SK-MEL-5 (cell line): ENCODE measurements around the gene OR51G1. TPM values are rescaled to one million over a fixed set of nuclear protein-coding genes. Genes with fewer than 3 reads are reported as not detected.
"Not testable (repeated sequence)": the region's sequence is repeated elsewhere in the genome, so short reads cannot be mapped to it uniquely, and the experiment has no call there.

Experiments used
- DNase-seq: peaks from one replicate; pipeline ENCODE4 v3.0.0-alpha.2; 2016; ENCODE audit warnings: low read depth, low spot score
- in situ Hi-C: cut with HindIII; loops from 2 replicates; pipeline ENCODE4 v1.10.0; 2016; ENCODE audit warnings: low sequenced_read_pairs, high pct_unique_total_duplicates, low pct_unique_long_range_greater_than_20kb
- polyA plus RNA-seq, 2 experiments: library from polyadenylated mRNA; depleted of rRNA; stranded (reverse); fragments of >200 nt; gene quantifications; 2 replicates each; pipeline ENCODE4 v1.2.3, GENCODE V29; 2015
- total RNA-seq: library from RNA; depleted of rRNA; stranded (reverse); fragments of >200 nt; shearing (Covaris generic); gene quantifications from 2 replicates; pipeline ENCODE4 v1.2.3, GENCODE V29; 2014; rRNA removed

OR51G1 gene, protein sequence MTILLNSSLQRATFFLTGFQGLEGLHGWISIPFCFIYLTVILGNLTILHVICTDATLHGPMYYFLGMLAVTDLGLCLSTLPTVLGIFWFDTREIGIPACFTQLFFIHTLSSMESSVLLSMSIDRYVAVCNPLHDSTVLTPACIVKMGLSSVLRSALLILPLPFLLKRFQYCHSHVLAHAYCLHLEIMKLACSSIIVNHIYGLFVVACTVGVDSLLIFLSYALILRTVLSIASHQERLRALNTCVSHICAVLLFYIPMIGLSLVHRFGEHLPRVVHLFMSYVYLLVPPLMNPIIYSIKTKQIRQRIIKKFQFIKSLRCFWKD
- not detected in 2 replicates for total RNA-seq
- not detected in 2 replicates for polyA plus RNA-seq (2015; cell fraction: cytosol; rRNA removed)
- not detected in 2 replicates for polyA plus RNA-seq (2015; cell fraction: nucleus; rRNA removed)

DNA sequence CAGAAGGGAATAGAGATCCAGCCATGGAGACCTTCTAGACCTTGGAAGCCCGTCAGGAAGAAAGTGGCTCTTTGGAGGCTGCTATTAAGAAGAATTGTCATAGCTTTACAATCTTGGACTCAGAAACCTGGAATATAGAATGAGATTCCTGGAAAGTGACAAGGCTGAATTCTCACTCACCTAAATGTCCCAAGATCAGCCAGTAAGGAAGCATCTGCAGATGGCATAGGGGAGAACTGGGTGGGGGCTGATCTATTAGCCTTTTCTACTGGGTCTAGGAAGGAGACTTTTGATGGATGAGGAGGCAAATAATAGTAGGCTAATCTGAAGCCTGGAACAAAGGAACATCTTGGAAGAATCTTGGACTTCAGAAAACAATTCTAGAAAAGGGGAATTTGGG lies at the start of gene OR51G1:
Gene OR51G1 (minus strand): TSS at position 101 of the 400 bp plus-strand sequence. CDS start 0 bp downstream, at position 101.
- DNase-seq: no peak
- in situ Hi-C loops: no loop called here

DNA sequence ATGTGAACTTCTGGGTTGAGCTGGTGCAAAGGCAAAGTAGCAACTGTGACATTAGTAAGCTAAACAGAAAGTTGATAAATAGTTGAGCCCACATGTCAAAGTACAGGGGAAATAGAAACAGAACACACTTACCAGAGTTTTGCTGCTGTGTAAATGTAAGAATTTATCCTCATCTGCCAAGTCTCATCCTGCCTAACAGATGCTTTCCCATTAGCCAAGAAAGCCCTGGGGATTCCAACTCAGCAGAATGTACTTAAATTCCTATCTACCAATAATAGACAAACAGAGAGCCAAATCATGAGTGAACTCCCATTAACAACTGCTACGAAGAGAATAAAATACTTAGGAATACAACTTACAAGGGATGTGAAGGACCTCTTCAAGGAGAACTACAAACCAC lies 38.7 kb upstream of the OR51G1 start:
- DNase-seq: no peak
- in situ Hi-C loops: no loop called here

- no peak for DNase-seq
- in situ Hi-C loops: no loop called here
These were observed 36.7 kb upstream of the OR51G1 start for GRCh38 chr11:4960877-4961276.

DNA sequence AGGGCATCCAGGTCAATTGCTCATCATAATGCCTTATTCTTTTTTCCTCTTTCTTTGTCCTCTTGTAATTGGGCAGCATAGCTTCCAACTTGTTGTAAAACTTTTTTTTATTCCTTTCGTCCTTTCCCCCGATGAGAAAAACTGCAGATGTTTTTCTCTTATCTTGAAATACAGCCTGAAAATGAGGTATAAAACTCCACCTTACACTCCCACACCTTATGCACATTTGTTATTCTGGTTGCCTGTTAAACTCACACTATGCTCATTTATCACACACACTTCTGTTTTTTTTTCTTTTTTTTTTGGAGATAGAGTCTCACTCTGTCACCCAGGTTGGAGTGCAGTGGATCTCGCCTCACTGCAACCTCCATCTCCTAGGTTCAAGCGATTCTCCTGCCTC lies 33.3 kb upstream of the OR51G1 start:
- no peak for DNase-seq

GRCh38 chr11:4955613-4956012 lies 31.5 kb upstream of the OR51G1 start, which contains the start of gene OR51A2:
Gene OR51A2 (minus strand): TSS chr11:4955713. CDS start chr11:4955713, 0 bp downstream.
- in situ Hi-C loops, DNase-seq: not testable (repeated sequence)

More for the DNA sequence above, 33.3 kb upstream of the OR51G1 start:
- in situ Hi-C loops: no loop called here

- in situ Hi-C loops: no loop called here
- no peak for DNase-seq
These were observed 23.4 kb upstream of the OR51G1 start, which contains the start of gene OR51A4 for GRCh38 chr11:4947505-4947904. Gene OR51A4 (minus strand): TSS chr11:4947605. CDS start chr11:4947100, 505 bp downstream.

DNA sequence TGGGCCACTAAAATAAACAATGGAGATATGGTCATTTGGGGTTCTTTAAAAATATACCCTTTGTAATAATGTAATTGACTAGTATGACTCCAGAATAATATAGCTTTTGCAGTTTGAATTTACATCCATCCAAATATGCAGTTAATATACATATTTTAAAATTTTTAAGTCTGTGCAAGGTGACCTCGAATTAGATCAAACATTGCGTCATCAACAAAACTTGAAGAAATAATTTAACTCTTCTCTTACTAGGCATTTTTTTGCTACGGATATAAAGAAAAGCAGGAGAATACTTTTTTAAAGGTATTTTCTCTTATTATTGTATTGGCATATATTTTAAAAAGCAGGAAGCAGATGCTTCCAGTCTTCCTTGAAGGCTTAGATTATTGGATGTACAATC lies 12.6 kb upstream of the OR51G1 start:
- DNase-seq: no peak
- in situ Hi-C loops: no loop called here

DNA sequence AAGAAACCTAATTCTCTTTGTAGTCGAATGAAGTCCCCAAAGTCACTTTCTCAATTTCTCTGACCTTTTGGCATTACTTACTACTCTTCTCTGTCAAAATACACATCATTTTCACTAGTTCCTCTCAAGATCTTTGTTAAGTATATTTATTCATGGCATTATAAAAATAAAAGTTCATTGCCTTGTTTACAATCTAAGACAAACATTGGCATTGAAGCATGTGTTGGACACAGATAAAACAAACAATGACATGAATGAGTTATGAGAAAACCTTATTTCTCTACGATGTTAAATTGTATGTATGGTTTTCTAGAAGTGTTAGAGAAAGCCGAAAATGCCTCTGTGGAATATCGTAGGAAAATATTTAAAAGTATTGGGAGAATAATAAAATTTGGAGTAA lies 8.6 kb upstream of the OR51G1 start:
- in situ Hi-C loops: no loop called here
- DNase-seq: no peak

- no peak for DNase-seq
These were observed 2.5 kb upstream of the OR51G1 start for GRCh38 chr11:4926608-4927007.

GRCh38 chr11:4922304-4922703 lies 1.8 kb downstream of the OR51G1 start:
- in situ Hi-C loops: no loop called here

More at GRCh38 chr11:4926608-4927007, 2.5 kb upstream of the OR51G1 start:
- in situ Hi-C loops: no loop called here

DNA sequence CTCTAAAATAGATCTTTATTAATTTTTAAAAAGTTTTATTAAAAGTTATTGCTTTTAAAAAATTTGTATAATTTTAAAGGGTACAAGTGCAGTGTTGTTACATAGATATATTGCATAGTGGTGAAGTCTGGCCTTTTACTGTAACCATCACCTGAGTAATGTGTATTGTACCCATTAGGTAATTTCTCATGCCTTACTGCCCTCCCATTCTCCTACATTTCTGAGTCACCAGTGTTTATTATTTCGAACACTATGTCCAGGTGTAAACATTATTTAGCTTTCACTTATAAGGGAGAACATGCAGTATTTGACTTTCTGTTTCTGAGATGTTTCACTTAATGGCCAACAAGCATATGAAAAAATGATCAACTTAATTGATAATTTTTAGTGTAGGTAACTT lies 2.3 kb downstream of the OR51G1 start:
- in situ Hi-C loops: no loop called here
- no peak for DNase-seq

More at GRCh38 chr11:4922304-4922703, 1.8 kb downstream of the OR51G1 start:
- no peak for DNase-seq

GRCh38 chr11:4919250-4919649 lies 4.9 kb downstream of the OR51G1 start, which contains the start of gene OR51G2:
Gene OR51G2 (minus strand): TSS chr11:4919350. CDS start chr11:4915663, 3,687 bp downstream.
- in situ Hi-C loops: no loop called here

DNA sequence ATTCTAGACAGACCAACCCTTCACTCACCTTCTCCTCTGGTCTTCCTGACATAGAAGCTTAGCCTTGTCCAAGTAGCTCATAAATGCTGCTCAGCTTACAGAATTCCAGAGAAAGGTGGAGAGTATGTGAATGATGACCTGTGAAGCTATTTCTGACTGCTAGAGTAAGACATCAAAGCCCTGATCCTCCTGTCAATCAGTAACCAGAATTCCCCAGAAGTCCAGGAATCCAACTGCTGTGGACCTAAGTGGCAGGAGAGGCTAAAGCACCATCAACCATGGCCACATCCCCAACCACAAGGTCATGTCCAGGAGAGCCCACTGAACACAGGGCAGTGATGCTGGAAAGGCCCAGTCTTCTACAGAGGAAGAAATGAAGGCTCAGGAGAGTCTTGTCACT lies 7.6 kb downstream of the OR51G1 start:
- in situ Hi-C loops: no loop called here
- DNase-seq: no peak

More at GRCh38 chr11:4919250-4919649, 4.9 kb downstream of the OR51G1 start, which contains the start of gene OR51G2:
- no peak for DNase-seq

- in situ Hi-C loops: no loop called here
- no peak for DNase-seq
These were observed 20.7 kb downstream of the OR51G1 start, which contains the start of gene OR51A7 for GRCh38 chr11:4903484-4903883. Gene OR51A7 (plus strand): TSS chr11:4903783. CDS start chr11:4907370, 3,587 bp downstream.

- peak; percentile 8 for DNase-seq
- in situ Hi-C loops: no loop called here
These were observed 32.0 kb downstream of the OR51G1 start for GRCh38 chr11:4891996-4892640.

GRCh38 chr11:4890279-4890678 lies 33.9 kb downstream of the OR51G1 start:
- in situ Hi-C loops: no loop called here
- DNase-seq: no peak

GRCh38 chr11:4887591-4887990 lies 36.5 kb downstream of the OR51G1 start:
- no peak for DNase-seq
- in situ Hi-C loops: no loop called here

DNA sequence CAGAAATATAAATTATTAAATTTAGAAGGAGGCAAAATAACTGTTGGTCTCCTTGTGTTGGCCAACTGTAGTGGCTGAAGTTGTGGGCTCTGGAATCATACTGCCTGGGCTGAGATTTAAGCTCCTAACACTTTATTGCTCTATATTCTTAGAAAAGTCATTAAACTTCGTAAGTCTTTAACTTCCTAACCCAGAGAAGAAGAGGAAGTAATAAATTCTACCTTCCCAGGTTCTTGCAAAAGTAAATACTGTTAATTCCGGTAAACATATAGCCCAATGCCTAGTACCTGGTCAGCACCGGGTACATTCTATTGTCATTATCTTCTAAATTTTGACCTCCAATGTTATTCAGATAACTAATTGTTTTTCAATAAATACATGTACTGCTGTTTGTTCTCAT lies 38.0 kb downstream of the OR51G1 start:
- no peak for DNase-seq
- in situ Hi-C loops: no loop called here
